Smooth muscle cell of the umbilical artery (primary cell): ENCODE results near the gene AFG1L. TPM values are rescaled to one million over a fixed set of nuclear protein-coding genes. Genes with fewer than 3 reads are reported as not detected.

Experiments
- total RNA-seq: library from RNA; depleted of rRNA; stranded (reverse); fragments of >200 nt; gene quantifications from 2 replicates; pipeline ENCODE4 v1.2.3, GENCODE V29; 2014

Gene AFG1L
- total RNA-seq, result 4.3 and 5.0 TPM in 2 replicates

GRCh38 chr6:108294727-108295625, at the start of gene AFG1L:
Gene AFG1L, plus strand, starts transcription at chr6:108295054. Its CDS starts 26 bp downstream, at chr6:108295080.

GRCh38 chr6:108260809-108261569, 33.9 kb upstream of the AFG1L start, which contains the start of gene SNX3:
Gene SNX3, minus strand, starts transcription at chr6:108261040. Its CDS starts 119 bp downstream, at chr6:108260921.

GRCh38 chr6:108560463-108561308, 265.8 kb downstream of the AFG1L start, which contains the start of gene FOXO3:
Gene FOXO3, plus strand, starts transcription at chr6:108560917. Its CDS starts 292 bp downstream, at chr6:108561209.

Other genes with a start within 250 kb of the AFG1L start
- 56.8 and 74.8 TPM in 2 replicates for gene OSTM1, start 220.3 kb upstream of the AFG1L start, total RNA-seq
- not detected in 2 replicates for gene NR2E1, start 129.0 kb upstream of the AFG1L start, total RNA-seq
- 180 and 213 TPM in 2 replicates for gene SNX3, start 34.0 kb upstream of the AFG1L start, total RNA-seq